ENCODE results near the gene IREB2.
"Not testable (repeated sequence)": the region's sequence is repeated elsewhere in the genome, so short reads cannot be mapped to it uniquely, and the experiment has no call there.

The IREB2 gene

GRCh38 chr15:78434134-78434533 is 3.9 kb upstream of the IREB2 start:
- no peak for DNase-seq (ENCODE audit: low read depth)

- DNase-seq (ENCODE audit: low read depth), result not testable (repeated sequence)
Measured at GRCh38 chr15:78434711-78435110, 3.3 kb upstream of the IREB2 start.

DNA sequence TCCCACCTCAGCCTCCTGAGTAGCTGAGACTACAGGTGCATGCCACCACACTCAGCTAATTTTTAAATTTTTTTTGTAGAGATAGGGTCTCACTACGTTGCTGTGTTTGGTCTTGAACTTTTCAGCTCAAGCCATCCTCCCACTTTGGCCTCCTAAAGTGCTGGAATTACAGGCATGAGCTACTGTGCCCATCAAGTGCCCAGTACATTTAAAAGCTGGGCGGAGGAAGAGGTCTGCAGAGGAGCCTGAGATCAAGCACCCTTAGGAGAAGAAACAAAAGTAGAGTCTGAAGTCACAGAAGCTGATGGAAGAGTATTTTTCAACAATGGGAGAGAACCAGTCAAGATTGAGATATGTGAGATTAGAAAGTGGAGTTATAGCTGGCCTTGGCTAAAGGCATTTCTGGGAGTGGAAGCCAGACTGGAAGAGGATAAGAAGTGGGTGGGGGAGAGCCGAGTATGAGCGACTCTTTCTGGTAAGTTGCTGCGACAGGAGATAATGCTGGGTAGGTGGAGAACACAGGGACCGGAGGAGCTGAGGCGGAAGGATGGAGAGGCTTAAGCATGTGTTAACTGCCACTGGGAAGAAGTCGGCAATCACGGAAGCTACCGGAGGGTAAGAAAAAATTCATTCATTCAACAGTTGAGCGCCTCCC is 782 bp upstream of the IREB2 start:
- DNase-seq (ENCODE audit: low read depth), result no peak

- DNase-seq (ENCODE audit: low read depth), result no peak
Measured at GRCh38 chr15:78438619-78439285, 736 bp downstream of the IREB2 start.

- DNase-seq (ENCODE audit: low read depth), result no peak
Measured at GRCh38 chr15:78440375-78441373, 2.7 kb downstream of the IREB2 start.

- no peak for DNase-seq (ENCODE audit: low read depth)
Measured at GRCh38 chr15:78444255-78444654, 6.2 kb downstream of the IREB2 start.

DNA sequence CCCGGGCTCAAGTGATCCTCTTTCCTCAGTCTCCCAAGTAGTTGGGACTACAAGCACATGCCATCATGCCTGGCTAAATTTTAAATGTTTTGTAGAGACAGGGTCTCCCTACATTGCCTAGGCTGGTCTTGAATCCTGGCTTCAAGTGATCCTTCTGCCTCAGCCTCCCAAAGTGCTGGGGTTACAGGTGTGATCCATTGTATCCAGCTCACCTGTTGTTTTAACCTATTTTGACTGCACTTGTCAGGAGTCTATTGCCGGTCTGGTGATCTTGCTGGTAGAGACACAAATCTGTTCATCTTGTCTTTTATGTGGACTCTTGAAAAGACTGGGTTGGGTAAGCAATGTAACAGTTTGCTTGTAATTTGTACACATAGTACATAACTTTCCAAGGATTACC is 7.9 kb downstream of the IREB2 start:
- DNase-seq (ENCODE audit: low read depth), result no peak

- no peak for DNase-seq (ENCODE audit: low read depth)
Measured at GRCh38 chr15:78446551-78446950, 8.5 kb downstream of the IREB2 start.

- DNase-seq (ENCODE audit: low read depth), result no peak
Measured at GRCh38 chr15:78448441-78449219, 10.6 kb downstream of the IREB2 start.

- DNase-seq (ENCODE audit: low read depth), result no peak
Measured at GRCh38 chr15:78449220-78449999, 11.4 kb downstream of the IREB2 start.

- DNase-seq (ENCODE audit: low read depth), result no peak
Measured at GRCh38 chr15:78450285-78450858, 12.4 kb downstream of the IREB2 start.

DNA sequence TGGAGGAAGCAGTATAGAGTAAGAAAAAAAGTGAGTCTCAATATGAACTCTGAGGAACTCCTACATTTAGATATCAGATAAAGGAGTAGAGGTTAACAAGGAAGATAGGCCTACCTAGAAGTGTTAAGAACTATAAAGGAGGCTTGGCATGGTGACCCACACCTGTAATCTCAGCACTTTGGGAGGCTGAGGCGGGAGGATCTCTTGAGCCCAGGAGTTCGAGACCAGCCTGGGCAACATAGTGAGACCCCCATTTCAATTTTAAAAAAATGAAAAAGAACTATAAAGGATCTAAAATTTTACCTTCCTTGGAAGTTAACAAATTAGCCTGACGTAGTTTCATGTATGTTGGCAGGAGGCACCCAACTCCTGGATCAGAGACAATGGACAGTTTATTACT is 14.5 kb downstream of the IREB2 start:
- DNase-seq (ENCODE audit: low read depth), result no peak

DNA sequence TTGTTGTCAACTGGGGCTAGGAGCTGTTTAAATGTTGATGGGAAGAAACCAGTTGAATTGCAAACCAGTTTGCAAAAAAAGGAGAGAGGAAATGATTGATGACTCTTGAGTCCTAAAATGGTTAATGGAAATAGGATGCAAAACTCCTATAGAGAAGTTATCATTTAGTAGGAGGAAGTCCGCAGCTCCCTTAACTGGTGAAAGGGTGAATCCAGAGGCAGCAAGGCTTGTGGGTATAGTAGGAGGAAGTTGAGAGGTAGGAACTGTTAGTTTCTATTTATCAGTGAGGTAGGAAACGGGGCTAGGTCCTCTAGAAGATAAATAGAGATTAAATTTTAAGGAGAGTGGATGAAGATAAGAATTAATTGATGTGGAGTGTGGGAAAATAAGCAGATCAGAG is 15.4 kb downstream of the IREB2 start:
- no peak for DNase-seq (ENCODE audit: low read depth)

DNA sequence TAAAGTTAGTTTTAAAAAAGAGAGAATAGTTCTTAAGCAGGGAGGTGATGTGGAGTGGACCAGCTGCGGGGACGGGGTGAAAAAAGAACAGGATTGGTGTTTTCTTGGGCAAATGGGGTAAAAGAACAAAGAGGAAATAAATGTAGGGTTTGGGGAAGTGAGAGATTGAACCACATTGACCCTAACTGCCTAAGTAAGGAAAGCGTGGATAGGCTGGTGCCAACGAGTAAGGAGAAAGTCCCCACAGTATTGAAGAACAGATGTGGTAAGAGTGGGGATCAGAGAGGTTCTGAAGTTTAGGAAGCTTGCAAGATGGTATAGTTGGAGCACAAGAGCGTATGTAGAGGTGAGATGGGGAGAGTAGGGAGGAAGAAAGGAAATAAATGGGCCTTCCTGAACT is 17.0 kb downstream of the IREB2 start:
- DNase-seq (ENCODE audit: low read depth), result no peak

GRCh38 chr15:78455749-78456148 is 17.7 kb downstream of the IREB2 start:
- peak; percentile 3 for DNase-seq (ENCODE audit: low read depth)

DNA sequence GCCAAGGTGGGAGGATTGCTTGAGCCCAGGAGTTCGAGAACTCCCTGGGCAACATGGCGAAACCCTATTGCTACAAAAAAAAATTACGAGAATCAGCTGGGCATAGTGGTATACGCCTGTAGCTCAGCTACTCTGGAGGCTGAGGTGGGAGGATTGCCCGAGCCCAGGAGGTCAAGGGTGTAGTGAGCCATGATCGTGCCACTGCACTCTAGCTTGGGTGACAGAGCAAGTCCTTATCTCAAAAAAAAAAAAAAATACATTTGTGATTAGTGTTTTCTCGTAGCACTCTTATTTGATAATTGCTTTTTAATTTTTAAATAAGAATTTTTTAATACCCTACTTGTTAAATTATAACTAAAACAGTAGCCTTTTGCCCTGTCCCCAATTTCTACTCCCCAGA is 18.4 kb downstream of the IREB2 start:
- DNase-seq (ENCODE audit: low read depth), result no peak

DNA sequence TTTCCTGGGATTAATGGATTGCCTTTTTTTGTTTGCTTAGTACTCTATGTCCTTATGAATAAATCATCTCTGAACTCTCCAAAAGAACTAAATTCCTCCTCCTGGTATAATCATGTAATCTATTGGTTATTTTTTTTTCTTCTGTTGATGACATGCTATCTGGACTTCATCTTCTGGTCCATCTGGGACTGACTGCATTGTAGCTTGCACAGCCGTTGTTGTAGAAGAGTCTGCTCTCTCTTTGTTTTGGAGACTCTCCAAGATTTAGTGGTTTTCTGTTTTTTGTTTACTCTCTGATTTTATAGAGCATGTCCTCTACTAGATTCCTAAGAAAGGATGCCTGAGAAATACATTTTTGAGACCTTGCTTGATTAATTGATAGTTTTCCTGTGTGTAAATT is 19.1 kb downstream of the IREB2 start:
- peak; percentile 56 for DNase-seq (ENCODE audit: low read depth)

GRCh38 chr15:78460737-78461136 is 22.7 kb downstream of the IREB2 start:
- DNase-seq (ENCODE audit: low read depth), result no peak

DNA sequence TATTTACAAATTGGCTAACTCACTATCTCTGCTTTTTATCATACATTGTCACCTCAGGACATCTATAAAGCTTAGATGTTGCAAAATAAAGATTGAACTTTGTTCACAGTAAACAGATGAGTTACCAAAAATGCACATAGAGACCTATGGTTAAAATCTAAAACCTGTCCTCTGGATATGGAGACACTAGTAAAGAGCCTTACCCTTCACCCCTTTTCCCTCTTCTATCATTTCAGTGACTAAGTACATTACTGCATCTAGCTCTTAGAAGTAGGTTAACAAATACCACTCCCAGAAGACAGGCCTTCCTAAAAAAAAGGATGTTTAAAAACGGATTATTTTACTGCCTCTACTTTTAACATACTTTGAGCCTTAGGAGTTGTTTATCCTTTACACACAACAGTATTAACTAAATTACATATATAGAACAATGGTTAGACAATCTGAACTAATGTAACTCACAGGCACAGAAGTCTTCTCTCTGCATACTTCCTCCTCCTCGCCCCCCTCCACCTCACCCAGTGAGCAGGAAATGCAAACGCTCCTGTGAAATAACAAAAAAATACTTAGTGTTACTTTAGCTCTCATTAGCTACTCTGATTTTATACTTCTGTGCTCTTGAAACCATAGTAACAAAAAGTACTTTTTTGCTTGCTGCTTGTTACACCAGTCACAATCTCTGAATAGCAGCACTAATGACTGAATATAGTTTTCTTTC is 23.3 kb downstream of the IREB2 start:
- no peak for DNase-seq (ENCODE audit: low read depth)

DNA sequence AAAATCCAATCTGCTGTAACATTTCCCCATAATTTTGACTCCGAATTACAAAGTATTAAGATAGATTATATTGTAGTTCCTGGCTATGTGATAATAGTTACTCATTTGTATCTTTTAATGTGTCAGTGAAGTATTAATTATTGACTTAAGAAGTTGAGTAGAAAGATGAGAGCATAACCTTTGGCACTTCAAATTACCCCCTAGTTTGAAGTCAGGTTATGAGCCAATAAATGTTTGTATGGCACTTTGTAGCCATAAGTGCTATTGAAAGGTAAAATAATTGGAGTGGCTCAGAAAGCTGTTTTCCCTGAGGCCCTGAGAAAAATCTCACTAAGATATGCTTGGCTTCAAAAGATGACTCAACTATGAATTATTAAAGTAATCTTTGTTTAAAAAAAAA is 31.0 kb downstream of the IREB2 start:
- no peak for DNase-seq (ENCODE audit: low read depth)

Measured in GM04504 (cell line).